Gastroesophageal sphincter (tissue), 4 donors: ENCODE results near the gene HS3ST4. TPM values are rescaled to one million over a fixed set of nuclear protein-coding genes. Genes with fewer than 3 reads are reported as not detected.
A peak's percentile ranks its signal among the peaks of the same experiment; 100 is the strongest.

Experiments used
- ATAC-seq: fragments of 150-250 bp; one replicate; pipeline ENCODE4 v1.9.1; 2016; ENCODE audit warnings: mild to moderate bottlenecking, moderate library complexity
- H3K27ac ChIP-seq, 4 donors: fragments of 200-600 bp; sonication (generic) in 3 of 4; 1 replicate in 3 of 4; 2 replicates in 1 of 4; pipeline ENCODE4 v1.5.1; 2016 to 2019
- H3K27me3 ChIP-seq: fragments of 200-600 bp; sonication (generic); one replicate; pipeline ENCODE4 v1.5.1; 2019
- H3K36me3 ChIP-seq, 2 donors: fragments of 200-600 bp; sonication (generic); one replicate each; pipeline ENCODE4 v1.5.1; 2019; ENCODE audit warnings: control low read depth in 1 of 2
- H3K4me1 ChIP-seq, 3 donors: fragments of 200-600 bp; sonication (generic); 1 replicate in 2 of 3; 2 replicates in 1 of 3; pipeline ENCODE4 v1.5.1; 2016 to 2019; ENCODE audit warnings: control low read depth in 2 of 3
- H3K4me3 ChIP-seq, 2 donors: fragments of 200-600 bp; sonication (generic); one replicate each; pipeline ENCODE4 v1.5.1; 2019; ENCODE audit warnings: mild to moderate bottlenecking in 1 of 2, moderate library complexity in 1 of 2
- H3K9me3 ChIP-seq, 3 donors: fragments of 200-600 bp; sonication (generic); one replicate each; pipeline ENCODE4 v1.5.1; 2017 to 2019; ENCODE audit warnings: control low read depth in 2 of 3
- CTCF ChIP-seq, 4 experiments: fragments of 200-600 bp in 2 of 4; fragments of 450-650 bp in 2 of 4; sonication (generic) in 1 of 4; IDR thresholded peaks; one replicate each; pipeline ENCODE4 v1.5.1; 2017 to 2019; ENCODE audit warnings: antibody characterized with exemption in 4 of 4, mild to moderate bottlenecking in 2 of 4, moderate library complexity in 2 of 4
- EP300 ChIP-seq: sonication (generic); formaldehyde crosslinking; IDR thresholded peaks from one replicate; pipeline ENCODE4 v1.6.1; 2017; ENCODE audit warnings: antibody characterized with exemption, mild to moderate bottlenecking
- POLR2A ChIP-seq, 2 donors: fragments of 450-650 bp; IDR thresholded peaks; one replicate each; pipeline ENCODE4 v1.6.1; 2017; ENCODE audit warnings: antibody characterized with exemption in 2 of 2, mild to moderate bottlenecking in 2 of 2, moderate library complexity in 1 of 2
- POLR2AphosphoS5 ChIP-seq: sonication (generic); formaldehyde crosslinking; IDR thresholded peaks from one replicate; pipeline ENCODE4 v1.6.1; 2017; ENCODE audit warnings: antibody characterized with exemption
- WGBS, 2 donors: methylation state at CpG; one replicate each; pipeline ENCODE4 v1.1.5; 2018; ENCODE audit warnings: low coverage in 1 of 2; 5-methylcytosine and 5-hydroxymethylcytosine counted together
- total RNA-seq, 4 donors: library from RNA; depleted of rRNA; stranded (reverse); fragments of >200 nt; gene quantifications; one replicate each; pipeline ENCODE4 v1.1.0, GENCODE V29; 2016

The HS3ST4 gene
- total RNA-seq, 4 donors from 2014 or later = 0.12 TPM; not detected in 3

GRCh38 chr16:26051063-26051462 is 359.3 kb downstream of the HS3ST4 start:
- 17 to 34% methylated on average over 2 of the region's 2 CpGs for WGBS, 2 donors
- no peak overlapping the region for H3K27ac ChIP-seq
- H3K4me3 ChIP-seq = no peak overlapping the region
- no peak for TF ChIP-seq POLR2A (IDR thresholded peaks at IDR 0.05)
- TF ChIP-seq POLR2AphosphoS5 = no peak
- TF ChIP-seq EP300 = no peak
- TF ChIP-seq CTCF (IDR thresholded peaks at IDR 0.05) = no peak
- no peaks in the 10 kb centered on the region for H3K27me3 ChIP-seq
- no peaks in the 10 kb centered on the region for H3K36me3 ChIP-seq
- ATAC-seq = no peak
- H3K9me3 ChIP-seq = no peaks in the 10 kb centered on the region
- H3K4me1 ChIP-seq = no peaks in the 10 kb centered on the region

GRCh38 chr16:26053889-26054288 is 362.1 kb downstream of the HS3ST4 start:
- no peak overlapping the region for H3K27ac ChIP-seq
- H3K27me3 ChIP-seq = no peaks in the 10 kb centered on the region
- no peak for ATAC-seq
- peaks cover 0 to 3% (median 0%) of the 10 kb centered on the region in 3 donors for H3K9me3 ChIP-seq
- TF ChIP-seq POLR2AphosphoS5 (no peak), EP300 (no peak), CTCF (IDR thresholded peaks at IDR 0.05) (no peak), POLR2A (IDR thresholded peaks at IDR 0.05) (no peak)
- no peaks in the 10 kb centered on the region for H3K4me1 ChIP-seq
- H3K4me3 ChIP-seq = no peak overlapping the region
- WGBS, 2 donors = 83 to 100% methylated on average over 1 to 3 of the region's 3 CpGs
- H3K36me3 ChIP-seq = no peaks in the 10 kb centered on the region

DNA sequence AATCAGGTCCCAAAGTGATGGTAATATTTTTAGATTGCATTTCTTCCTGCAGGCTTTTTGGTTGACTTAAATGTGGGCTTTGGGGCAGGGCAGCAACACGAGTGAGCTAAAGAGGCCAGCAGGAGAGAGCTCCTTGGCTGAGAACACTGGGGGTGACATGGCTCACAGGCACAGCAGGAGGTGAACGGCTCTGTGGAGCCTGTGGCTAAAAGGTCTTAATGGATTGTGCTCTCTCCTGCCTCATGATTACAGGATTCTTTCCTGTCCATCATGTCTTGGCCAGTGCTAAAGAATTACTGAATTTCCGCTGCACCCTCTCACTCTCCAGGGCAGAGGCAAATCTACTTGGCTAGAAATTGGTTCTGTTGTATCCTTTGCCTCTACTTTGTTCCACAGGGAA is 366.6 kb downstream of the HS3ST4 start:
- H3K27me3 ChIP-seq = no peaks in the 10 kb centered on the region
- ATAC-seq = no peak
- H3K4me1 ChIP-seq = no peaks in the 10 kb centered on the region
- H3K36me3 ChIP-seq = no peaks in the 10 kb centered on the region
- H3K27ac ChIP-seq = no peak overlapping the region
- H3K9me3 ChIP-seq = peaks cover 0 to 3% (median 0%) of the 10 kb centered on the region in 3 donors
- no peak overlapping the region for H3K4me3 ChIP-seq
- no peak for TF ChIP-seq POLR2AphosphoS5
- no peak for TF ChIP-seq POLR2A (IDR thresholded peaks at IDR 0.05)
- no peak for TF ChIP-seq EP300
- TF ChIP-seq CTCF (IDR thresholded peaks at IDR 0.05) = no peak
- WGBS, 2 donors = 46 to 59% methylated on average over 2 of the region's 3 CpGs

DNA sequence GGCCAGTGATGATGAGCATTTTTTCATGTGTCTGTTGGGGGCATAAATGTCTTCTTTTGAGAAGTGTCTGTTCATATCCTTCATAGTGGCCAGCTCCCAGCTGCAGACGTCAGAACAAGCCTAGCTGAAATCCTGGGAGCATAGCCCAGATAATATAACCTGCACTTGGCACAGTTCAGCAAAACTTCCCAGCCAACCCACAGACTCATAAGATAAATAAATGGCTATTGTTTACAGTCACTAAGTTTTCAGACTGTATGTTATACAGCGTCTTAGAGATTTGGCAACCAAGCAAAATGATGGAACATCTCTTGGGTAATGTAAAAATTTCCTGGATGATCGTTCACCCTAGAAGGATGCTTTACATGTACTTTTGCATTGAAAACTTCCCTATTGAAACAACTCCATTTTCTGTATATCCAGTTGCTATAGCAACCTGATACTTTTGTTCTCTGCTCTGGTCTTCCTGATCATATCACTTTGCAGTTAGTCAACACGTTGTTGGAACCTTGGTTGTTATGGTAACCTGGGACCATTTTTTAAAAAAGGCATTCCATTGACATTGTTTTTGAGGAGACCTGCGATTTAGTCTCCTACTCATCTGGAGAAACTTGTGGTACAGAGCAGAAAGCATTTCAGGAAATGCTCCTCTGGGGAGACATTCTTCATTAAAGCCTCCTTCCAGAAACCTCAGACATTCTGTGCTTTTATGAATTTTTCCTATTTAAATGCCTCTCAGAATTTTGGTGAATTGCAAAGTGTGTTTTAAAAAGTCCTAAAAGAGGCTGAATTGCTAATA is 378.7 kb downstream of the HS3ST4 start:
- Histone ChIP-seq H3K9me3 (no peaks in the 10 kb centered on the region), H3K36me3 (no peaks in the 10 kb centered on the region), H3K4me3 (no peak overlapping the region), H3K27ac (no peak overlapping the region), H3K4me1 (peaks cover 0 to 5% (median 0%) of the 10 kb centered on the region in 3 donors), H3K27me3 (no peaks in the 10 kb centered on the region)
- WGBS, 2 donors = 12 to 17% methylated on average over 4 to 5 of the region's 5 CpGs
- no peak for TF ChIP-seq POLR2A (IDR thresholded peaks at IDR 0.05)
- peak; percentile 37 for TF ChIP-seq POLR2AphosphoS5
- no peak for ATAC-seq

DNA sequence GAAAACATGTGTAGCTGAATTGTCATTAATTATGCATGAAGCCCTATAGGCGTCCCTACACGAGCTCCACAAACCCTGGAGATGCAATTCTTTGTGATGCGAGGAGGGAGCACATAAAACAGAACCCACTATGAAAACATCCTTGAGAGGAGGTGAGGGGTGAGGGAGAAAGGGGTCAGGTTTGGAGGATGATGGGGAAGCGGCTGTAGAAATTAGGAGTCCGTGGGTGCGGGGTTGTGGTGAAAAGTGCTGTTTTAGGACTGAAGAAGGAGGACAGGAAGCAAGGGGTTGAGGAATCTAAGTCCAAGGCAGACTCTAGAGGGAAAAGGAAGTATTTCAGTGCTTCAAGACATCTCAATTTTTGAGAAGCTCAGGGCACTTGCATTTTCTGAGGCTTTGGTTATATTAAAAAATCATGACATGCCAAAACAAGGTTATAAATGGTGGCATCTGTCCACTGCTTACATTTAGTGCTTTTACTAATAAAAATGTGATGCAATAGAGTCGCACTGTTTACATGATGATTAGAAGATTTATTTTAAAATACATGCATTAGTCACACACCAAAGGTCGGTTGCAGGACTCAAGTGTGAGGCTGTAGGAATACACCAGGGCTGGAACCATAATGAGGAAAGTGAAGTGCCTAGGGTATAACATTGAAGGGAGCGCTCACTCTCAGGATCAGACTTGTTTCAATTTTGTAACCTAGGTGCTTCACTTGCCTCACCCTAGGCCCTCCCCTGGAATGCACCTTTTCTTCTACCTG is 379.5 kb downstream of the HS3ST4 start:
- Histone ChIP-seq H3K4me3 (no peak overlapping the region), H3K9me3 (no peaks in the 10 kb centered on the region), H3K27ac (no peak overlapping the region), H3K36me3 (no peaks in the 10 kb centered on the region), H3K4me1 (peaks cover 0 to 5% (median 0%) of the 10 kb centered on the region in 3 donors), H3K27me3 (no peaks in the 10 kb centered on the region)
- TF ChIP-seq POLR2AphosphoS5 = peak; percentile 96
- TF ChIP-seq CTCF (IDR thresholded peaks at IDR 0.05) = no peak
- 31 to 38% methylated on average over 4 to 9 of the region's 9 CpGs for WGBS, 2 donors
- ATAC-seq = no peak
